ENCODE data around the gene ENTPD8.
"Not testable (repeated sequence)": the region's sequence is repeated elsewhere in the genome, so short reads cannot be mapped to it uniquely, and the experiment has no call there.

ENTPD8 gene

GRCh38 chr9:137390553-137391410 lies 50.4 kb downstream of the ENTPD8 start:
- DNase-seq = peak; percentile 59

GRCh38 chr9:137389428-137389746 lies 51.8 kb downstream of the ENTPD8 start:
- DNase-seq = no peak

GRCh38 chr9:137388589-137389427 lies 52.3 kb downstream of the ENTPD8 start:
- DNase-seq = no peak

- DNase-seq = no peak
Measured at GRCh38 chr9:137387891-137388560, 53.1 kb downstream of the ENTPD8 start.

GRCh38 chr9:137387114-137387890 lies 53.9 kb downstream of the ENTPD8 start:
- DNase-seq = peak; percentile 10

GRCh38 chr9:137386507-137387113 lies 54.5 kb downstream of the ENTPD8 start:
- DNase-seq = not testable (repeated sequence)

GRCh38 chr9:137385061-137385655 lies 56.0 kb downstream of the ENTPD8 start:
- no peak for DNase-seq

All from NCI-H2029 (cell line).